Sigmoid colon (tissue), 4 donors: Measurements from ENCODE around the gene ZNF485.

Source experiments
- CTCF ChIP-seq, 4 experiments: fragments of 450-650 bp in 3 of 4; fragments of 200-600 bp in 1 of 4; IDR thresholded peaks; one replicate each; pipeline ENCODE4 v1.5.1; 2016 to 2019; ENCODE audit warnings: antibody characterized with exemption in 4 of 4, mild to moderate bottlenecking in 3 of 4, moderate library complexity in 2 of 4
- POLR2AphosphoS5 ChIP-seq, 4 donors: sonication (generic); formaldehyde crosslinking; IDR thresholded peaks; one replicate each; pipeline ENCODE4 v1.6.1; 2017; ENCODE audit warnings: antibody characterized with exemption in 4 of 4

GRCh38 chr10:43576062-43576461 is 30.2 kb upstream of the ZNF485 start:
- TF ChIP-seq CTCF (IDR thresholded peaks at IDR 0.05): no peak
- TF ChIP-seq POLR2AphosphoS5 (IDR thresholded peaks at IDR 0.05): no peak
